Stimulated activated CD8-positive, alpha-beta memory T cell treated with anti-CD3 and anti-CD28 coated beads, Interleukin-7, amount 100 ng/mL, for 48 hours (primary cell): ENCODE data around the gene CYP2B6.
"Not testable (repeated sequence)": the region's sequence is repeated elsewhere in the genome, so short reads cannot be mapped to it uniquely, and the experiment has no call there.

Experiments used
- DNase-seq, 2 donors: peaks; one replicate each; pipeline ENCODE4 v3.0.0-alpha.2; 2020; ENCODE audit warnings: low read depth in 1 of 2; ENCODE audit errors: extremely low read depth in 1 of 2

CYP2B6 gene

DNA sequence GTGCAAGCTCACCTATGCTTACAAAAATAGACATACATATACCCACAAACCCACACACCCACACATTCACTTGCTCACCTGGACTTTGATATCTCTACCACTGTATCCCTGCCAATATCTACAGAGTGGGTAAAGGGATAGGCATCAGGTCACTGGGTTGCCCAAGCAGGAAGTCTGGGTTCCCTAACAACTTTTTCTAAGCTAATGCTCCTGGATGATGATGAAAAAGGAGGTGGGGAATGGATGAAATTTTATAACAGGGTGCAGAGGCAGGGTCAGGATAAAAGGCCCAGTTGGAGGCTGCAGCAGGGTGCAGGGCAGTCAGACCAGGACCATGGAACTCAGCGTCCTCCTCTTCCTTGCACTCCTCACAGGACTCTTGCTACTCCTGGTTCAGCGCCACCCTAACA, at the start of gene CYP2B6:
CYP2B6 (plus strand) TSS at position 311 of the 410 bp plus-strand sequence; CDS start at position 335, 24 bp downstream.
- no peak for DNase-seq

GRCh38 chr19:40941481-40942219, 49.4 kb upstream of the CYP2B6 start:
- no peak for DNase-seq

- DNase-seq = no peak
These were observed 45.4 kb upstream of the CYP2B6 start for GRCh38 chr19:40945645-40946044.

DNA sequence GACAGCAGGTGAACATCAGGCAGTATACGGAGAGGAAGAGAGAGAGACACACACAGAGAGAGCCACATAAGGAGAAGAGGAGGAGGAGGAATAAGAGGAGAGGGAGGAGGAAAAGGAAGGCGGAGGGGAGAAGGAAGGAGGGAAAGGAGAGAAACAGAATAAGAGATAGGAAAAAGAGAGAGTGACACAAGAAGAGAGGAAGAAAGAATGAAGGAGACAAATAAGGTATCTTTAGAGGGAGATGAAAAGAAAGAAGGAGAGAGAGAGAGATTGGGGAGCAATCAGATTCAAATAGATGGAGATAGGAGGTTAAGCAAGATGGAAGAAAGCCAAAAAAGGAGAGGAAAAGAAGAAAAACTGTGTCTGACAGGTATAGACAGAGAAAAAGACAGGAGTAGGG, 44.0 kb upstream of the CYP2B6 start:
- DNase-seq = no peak

DNA sequence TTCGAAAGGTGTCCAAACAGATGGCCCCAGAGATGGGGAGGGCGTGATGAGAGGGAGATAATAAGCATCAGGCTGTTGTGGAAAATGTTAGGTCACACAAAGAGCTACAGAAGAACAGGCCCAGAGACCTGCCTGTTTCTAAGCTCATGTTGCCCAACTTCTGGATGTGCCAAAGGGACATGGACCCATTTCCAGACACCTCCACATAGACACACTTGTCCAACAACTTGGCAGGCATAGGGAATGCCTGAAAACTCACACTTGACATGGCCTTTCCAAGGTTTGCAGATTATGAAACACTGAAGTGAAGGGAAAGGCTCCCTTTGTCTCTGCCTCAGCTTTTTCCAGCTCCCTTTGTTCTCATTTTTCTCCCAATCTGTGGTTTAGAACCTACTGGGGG, 43.5 kb upstream of the CYP2B6 start:
- DNase-seq = no peak

GRCh38 chr19:40948580-40949299, 42.3 kb upstream of the CYP2B6 start:
- no peak for DNase-seq

DNA sequence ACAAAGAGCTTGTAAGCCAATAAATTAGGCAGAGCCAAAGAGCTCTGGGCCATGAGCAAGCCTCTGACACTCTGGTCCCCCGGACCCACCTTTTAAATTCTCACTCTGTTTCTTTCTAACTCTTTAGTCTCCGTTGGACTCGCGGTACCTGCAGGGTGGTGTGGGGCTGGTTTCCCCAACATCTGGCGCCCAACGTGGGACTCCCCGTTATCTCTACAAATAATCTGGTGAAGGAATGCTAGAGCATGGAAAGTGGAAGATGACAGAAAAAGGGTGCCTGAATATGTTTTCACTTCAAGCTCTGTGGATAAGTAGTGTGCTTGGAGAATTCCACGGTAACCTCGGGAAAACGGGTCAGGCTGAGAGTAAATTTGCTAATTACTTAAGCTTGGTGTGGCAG, 36.5 kb upstream of the CYP2B6 start:
- no peak for DNase-seq

DNA sequence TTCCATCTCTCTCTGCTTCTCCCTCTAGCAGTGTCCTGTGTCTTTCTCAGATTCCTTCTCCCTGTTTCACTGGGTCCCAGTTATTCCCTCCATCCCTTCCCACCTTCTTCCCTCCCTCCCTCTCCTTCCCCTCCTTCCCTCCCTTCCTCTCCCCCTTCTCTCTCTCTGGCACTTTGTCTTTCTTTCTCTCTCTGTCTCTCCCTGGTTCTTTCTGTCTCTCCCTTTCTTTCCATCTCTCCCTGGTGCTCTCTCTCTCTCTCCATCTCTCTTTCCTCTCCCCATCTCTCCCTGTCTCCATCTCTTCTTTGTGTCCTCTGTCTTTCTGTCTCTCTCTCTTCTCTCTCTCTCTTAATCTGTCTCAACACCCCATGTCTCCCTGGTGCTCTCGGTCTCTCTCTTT, 31.7 kb upstream of the CYP2B6 start:
- no peak for DNase-seq

- DNase-seq = no peak
These were observed 30.9 kb upstream of the CYP2B6 start for GRCh38 chr19:40960062-40960685.

DNA sequence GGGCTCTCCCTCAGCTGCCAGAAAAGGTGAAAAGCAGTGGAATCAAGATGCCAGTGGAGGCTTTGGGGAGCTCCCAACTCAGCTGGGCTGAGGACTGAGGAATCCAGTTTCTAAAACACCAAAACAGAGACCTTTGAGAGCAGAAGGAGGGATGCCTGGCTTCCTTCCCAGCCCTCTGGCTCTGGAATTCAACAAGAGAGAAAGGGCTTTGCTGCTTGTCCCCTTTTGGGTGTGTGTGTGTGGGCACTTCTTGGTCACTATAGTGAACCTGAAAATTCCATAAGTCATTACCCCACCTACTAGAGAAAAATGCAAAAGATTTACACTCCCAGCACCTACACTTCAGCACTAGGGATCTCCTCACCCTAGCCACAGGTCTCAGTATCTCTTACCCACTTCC, 30.3 kb upstream of the CYP2B6 start:
- DNase-seq = no peak

GRCh38 chr19:40962460-40962961, 28.6 kb upstream of the CYP2B6 start:
- DNase-seq = no peak

DNA sequence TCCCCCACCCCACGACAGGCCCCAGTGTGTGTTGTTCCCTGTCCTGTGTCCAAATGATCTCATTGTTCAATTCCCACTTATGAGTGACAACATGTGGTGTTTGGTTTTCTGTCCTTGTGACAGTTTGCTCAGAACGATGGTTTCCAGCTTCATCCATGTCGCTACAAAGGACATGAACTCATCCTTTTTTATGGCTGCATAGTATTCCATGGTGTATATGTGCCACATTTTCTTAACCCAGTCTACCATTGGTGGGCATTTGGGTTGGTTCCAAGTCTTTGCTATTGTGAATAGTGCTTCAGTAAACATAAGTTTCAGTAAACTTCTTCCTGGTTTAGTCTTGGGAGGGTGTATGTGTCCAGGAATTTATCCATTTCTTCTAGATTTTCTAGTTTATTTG, 26.7 kb upstream of the CYP2B6 start:
- DNase-seq = not testable (repeated sequence)

DNA sequence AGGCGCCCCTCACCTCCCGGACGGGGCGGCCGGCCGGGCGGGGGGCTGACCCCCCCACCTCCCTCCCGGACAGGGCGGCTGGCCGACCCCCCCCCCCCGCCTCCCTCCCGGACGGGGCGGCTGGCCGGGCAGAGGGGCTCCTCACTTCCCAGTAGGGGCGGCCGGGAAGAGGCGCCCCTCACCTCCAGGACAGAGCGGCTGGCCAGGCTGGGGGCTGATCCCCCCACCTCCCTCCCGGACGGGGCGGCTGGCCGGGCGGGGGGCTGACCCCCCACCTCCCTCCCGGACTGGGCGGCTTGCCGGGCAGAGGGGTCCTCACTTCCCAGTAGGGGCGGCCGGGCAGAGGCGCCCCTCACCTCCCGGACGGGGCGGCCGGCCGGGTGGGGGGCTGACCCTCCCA, 25.7 kb upstream of the CYP2B6 start:
- not testable (repeated sequence) for DNase-seq

DNA sequence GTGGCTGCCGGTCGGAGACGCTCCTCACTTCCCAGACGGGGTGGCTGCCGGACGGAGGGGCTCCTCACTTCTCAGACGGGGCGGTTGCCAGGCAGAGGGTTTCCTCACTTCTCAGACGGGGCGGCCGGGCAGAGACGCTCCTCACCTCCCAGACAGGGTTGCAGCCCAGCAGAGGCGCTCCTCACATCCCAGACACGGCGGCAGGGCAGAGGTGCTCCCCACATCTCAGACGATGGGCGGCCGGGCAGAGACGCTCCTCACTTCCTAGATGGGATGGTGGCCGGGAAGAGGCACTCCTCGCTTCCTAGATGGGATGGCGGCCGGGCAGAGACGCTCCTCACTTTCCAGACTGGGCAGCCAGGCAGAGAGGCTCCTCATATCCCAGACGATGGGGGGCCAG, 24.5 kb upstream of the CYP2B6 start:
- not testable (repeated sequence) for DNase-seq

DNA sequence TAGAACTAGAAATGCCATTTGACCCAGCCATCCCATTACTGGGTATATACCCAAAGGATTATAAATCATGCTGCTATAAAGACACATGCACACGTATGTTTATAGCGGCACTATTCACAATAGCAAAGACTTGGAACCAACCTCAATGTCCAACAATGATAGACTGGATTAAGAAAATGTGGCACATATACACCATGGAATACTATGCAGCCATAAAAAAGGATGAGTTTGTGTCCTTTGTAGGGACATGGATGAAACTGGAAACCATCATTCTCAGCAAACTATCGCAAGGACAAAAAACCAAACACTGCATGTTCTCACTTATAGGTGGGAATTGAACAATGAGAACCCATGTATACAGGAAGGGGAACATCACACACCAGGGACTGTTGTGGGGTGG, 23.0 kb upstream of the CYP2B6 start:
- DNase-seq = not testable (repeated sequence)

GRCh38 chr19:40969721-40970120, 21.4 kb upstream of the CYP2B6 start:
- DNase-seq = not testable (repeated sequence)

DNA sequence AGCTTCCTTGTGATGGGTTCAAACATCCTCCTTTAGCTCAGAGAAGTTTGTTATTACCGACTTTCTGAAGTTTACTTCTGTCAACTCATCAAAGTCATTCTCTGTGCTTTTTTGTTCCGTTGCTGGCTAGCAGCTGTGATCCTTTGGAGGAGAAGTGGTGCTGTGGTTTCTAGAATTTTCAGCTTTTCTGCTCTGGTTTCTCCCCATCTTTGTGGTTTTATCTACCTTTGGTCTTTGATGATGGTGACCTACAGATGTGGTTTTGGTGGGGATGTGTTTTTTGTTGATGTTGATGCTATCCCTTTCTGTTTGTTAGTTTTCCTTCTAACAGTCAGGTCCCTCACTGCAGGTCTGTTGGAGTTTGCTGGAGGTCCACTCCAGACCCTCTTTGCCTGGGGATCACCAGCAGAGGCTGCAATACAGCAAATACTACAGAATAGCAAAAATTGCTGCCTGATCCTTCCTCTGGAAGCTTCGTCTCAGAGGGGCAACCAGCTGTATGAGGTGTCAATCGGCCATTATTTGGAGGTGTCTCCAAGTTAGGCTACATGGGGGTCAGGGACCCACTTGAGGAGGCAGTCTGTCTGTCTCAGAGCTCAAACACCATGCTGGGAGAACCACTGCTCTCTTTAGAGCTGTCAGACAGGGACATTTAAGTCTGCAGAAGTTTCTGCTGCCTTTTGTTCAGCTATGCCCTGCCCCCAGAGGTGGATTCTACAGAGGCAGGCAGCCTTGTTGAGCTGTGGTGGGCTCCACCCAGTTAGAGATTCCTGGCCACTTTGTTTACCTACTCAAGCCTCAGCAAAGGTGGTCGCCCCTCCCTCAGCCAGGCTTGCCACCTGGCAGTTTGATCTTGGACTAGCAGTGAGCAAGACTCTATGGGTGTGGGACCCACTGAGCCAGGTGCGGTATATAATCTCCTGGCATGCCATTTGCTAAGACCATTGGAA, 20.4 kb upstream of the CYP2B6 start:
- not testable (repeated sequence) for DNase-seq

DNA sequence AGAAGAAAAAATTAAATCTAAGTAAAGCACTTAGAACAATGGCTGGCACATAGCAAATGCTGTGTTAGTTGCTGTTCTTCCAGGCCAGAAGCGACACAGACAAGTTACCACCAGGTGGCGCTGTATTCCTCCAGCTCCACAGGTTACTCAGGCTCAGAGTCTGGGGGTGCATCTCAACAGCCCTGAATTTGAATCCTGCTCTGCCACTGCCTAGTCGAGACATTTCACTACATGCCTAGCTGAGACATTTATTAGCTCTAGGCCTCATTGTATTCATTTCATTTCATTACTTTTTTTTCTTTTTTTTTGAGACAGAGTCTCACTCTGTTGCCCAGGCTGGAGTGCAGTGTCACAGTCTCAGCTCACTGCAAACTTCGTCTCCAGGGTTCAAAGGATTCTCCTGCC, 16.4 kb upstream of the CYP2B6 start:
- DNase-seq = peak; percentile 23 to 56

GRCh38 chr19:40976134-40976533, 14.9 kb upstream of the CYP2B6 start:
- no peak for DNase-seq

- DNase-seq = no peak
These were observed 14.4 kb upstream of the CYP2B6 start for GRCh38 chr19:40976724-40977123.

DNA sequence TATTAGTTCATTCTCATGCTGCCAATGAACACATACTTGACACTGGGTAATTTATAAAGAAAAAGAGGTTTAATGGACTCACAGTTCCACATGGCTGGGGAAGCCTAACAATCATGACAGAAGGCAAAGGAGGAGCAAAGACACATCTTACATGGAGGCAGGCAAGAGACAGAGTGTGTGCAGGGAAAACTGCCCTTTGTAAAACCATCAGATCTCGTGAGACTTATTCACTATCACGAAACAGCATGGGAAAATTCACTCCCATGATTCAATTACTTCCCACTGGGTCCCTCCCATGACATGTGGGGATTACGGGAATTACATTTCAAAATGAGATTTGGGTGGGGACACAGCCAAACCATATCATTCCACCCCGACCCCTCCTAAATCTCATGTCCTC, 11.3 kb upstream of the CYP2B6 start:
- not testable (repeated sequence) for DNase-seq
